Activated T-cell treated with anti-CD3 and anti-CD28 coated beads, Interleukin-2, amount 50 U/mL, for 24 hours (primary cell): ENCODE data around the gene PYDC2.

Experiments
- DNase-seq: peaks from one replicate; pipeline ENCODE4 v3.0.0-alpha.2; 2020
- H3K27ac Mint-ChIP-seq: 2 replicates; pipeline ENCODE4 v1.8.0; 2020; ENCODE audit warnings: mild to moderate bottlenecking, mixed read lengths
- H3K27me3 Mint-ChIP-seq: 2 replicates; pipeline ENCODE4 v1.8.0; 2020; ENCODE audit warnings: mixed read lengths
- H3K36me3 Mint-ChIP-seq: 2 replicates; pipeline ENCODE4 v1.8.0; 2020; ENCODE audit warnings: low read depth, mixed read lengths
- H3K4me1 Mint-ChIP-seq: 2 replicates; pipeline ENCODE4 v1.8.0; 2020; ENCODE audit warnings: low read depth, mixed read lengths
- H3K4me3 Mint-ChIP-seq: 2 replicates; pipeline ENCODE4 v1.8.0; 2020; ENCODE audit warnings: mild to moderate bottlenecking, moderate library complexity, mixed read lengths
- H3K9me3 Mint-ChIP-seq: 2 replicates; pipeline ENCODE4 v1.8.0; 2020; ENCODE audit warnings: mixed read lengths

The PYDC2 gene

GRCh38 chr3:191499307-191500080 lies 38.5 kb downstream of the PYDC2 start:
- no peak overlapping the region for H3K4me3 Mint-ChIP-seq
- no peak for DNase-seq
- no peaks in the 10 kb centered on the region for H3K4me1 Mint-ChIP-seq
- peaks cover 3% of the 10 kb centered on the region for H3K9me3 Mint-ChIP-seq
- H3K27ac Mint-ChIP-seq = no peak overlapping the region
- no peaks in the 10 kb centered on the region for H3K27me3 Mint-ChIP-seq
- H3K36me3 Mint-ChIP-seq = no peaks in the 10 kb centered on the region

- Mint-ChIP-seq H3K27ac (no peak overlapping the region), H3K36me3 (no peaks in the 10 kb centered on the region), H3K27me3 (no peaks in the 10 kb centered on the region), H3K9me3 (peaks cover 3% of the 10 kb centered on the region), H3K4me1 (no peaks in the 10 kb centered on the region), H3K4me3 (no peak overlapping the region)
- DNase-seq = no peak
Observed at GRCh38 chr3:191500892-191501291, 39.9 kb downstream of the PYDC2 start.

GRCh38 chr3:191502583-191502982 lies 41.6 kb downstream of the PYDC2 start:
- Mint-ChIP-seq H3K36me3 (no peaks in the 10 kb centered on the region), H3K27ac (no peak overlapping the region), H3K9me3 (peaks cover 3% of the 10 kb centered on the region), H3K4me1 (no peaks in the 10 kb centered on the region), H3K27me3 (no peaks in the 10 kb centered on the region), H3K4me3 (no peak overlapping the region)
- DNase-seq = no peak

GRCh38 chr3:191509078-191509477 lies 48.1 kb downstream of the PYDC2 start:
- DNase-seq = no peak
- Mint-ChIP-seq H3K4me3 (no peak overlapping the region), H3K27me3 (no peaks in the 10 kb centered on the region), H3K27ac (no peak overlapping the region), H3K9me3 (no peaks in the 10 kb centered on the region), H3K36me3 (no peaks in the 10 kb centered on the region), H3K4me1 (no peaks in the 10 kb centered on the region)
